Adipocyte (in vitro differentiated cells): Measurements from ENCODE around the gene TRDN.

Experiments used
- DNase-seq: peaks from one replicate; pipeline ENCODE4 v3.0.0-alpha.2; 2015; ENCODE audit warnings: low read depth
- H3K27me3 ChIP-seq: replicated peaks from 2 replicates; pipeline ENCODE4 v1.7.0; 2013; ENCODE audit warnings: mild to moderate bottlenecking, low read length, moderate library complexity; ENCODE audit not compliant: control insufficient read depth, insufficient read depth
- H3K36me3 ChIP-seq: 2 replicates; pipeline ENCODE4 v1.7.0; 2013; ENCODE audit warnings: low read length, mild to moderate bottlenecking, moderate library complexity; ENCODE audit not compliant: control insufficient read depth, insufficient read depth, severe bottlenecking
- H3K4me1 ChIP-seq: 2 replicates; pipeline ENCODE4 v1.7.0; 2013; ENCODE audit warnings: mild to moderate bottlenecking, low read length, moderate library complexity; ENCODE audit not compliant: control insufficient read depth, insufficient read depth
- H3K4me3 ChIP-seq: 2 replicates; pipeline ENCODE4 v1.7.0; 2013; ENCODE audit warnings: mild to moderate bottlenecking, low read length, moderate library complexity
- H3K9ac ChIP-seq: 2 replicates; pipeline ENCODE4 v1.7.0; 2013; ENCODE audit warnings: mild to moderate bottlenecking, low read length, moderate library complexity
- H3K9me3 ChIP-seq: 2 replicates; pipeline ENCODE4 v1.7.0; 2013; ENCODE audit warnings: mild to moderate bottlenecking, low read length, moderate library complexity; ENCODE audit not compliant: control insufficient read depth

TRDN gene

DNA sequence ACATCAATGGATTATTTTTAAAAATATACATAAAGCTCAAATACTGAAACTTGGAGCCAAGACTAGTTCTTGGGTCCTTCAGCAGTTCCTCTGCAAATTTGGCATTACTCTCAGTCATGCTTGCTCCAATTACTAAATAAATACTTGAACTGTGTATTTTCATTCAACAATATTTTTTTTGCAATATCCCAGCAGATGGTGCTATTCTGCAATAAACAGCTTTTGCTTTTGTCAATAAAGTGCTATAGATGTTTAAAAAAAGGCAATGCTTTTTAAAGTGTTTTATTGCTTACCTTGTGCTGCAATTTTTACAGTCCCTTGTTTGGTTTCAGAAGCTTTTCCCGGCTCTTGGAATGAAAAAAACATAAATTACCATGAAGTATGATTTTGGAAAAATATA lies 243.4 kb downstream of the TRDN start:
- Histone ChIP-seq H3K4me1 (no peaks in the 10 kb centered on the region), H3K9me3 (no peaks in the 10 kb centered on the region), H3K27me3 (no peaks in the 10 kb centered on the region), H3K36me3 (no peaks in the 10 kb centered on the region), H3K9ac (no peak overlapping the region), H3K4me3 (no peak overlapping the region)
- DNase-seq: peak; percentile 29

DNA sequence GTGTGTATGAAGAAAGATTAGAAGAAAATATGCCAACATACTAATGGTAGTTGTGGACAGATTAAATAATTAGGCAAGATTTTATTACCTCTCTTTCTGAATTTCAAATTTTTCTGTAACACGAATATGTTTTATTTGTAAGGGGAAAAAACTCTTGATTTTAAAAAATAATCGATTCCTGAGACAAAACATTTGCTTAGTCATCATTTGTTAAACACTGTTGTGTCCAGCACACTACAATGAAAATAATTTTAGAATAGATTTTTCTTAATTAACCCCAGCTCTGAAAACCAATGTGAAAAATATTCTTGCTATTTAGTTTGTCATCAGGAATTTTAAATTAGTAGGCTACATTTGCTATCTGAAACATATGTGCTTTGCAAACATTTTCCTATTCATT lies 253.0 kb downstream of the TRDN start:
- H3K27me3 ChIP-seq: no peaks in the 10 kb centered on the region
- no peaks in the 10 kb centered on the region for H3K36me3 ChIP-seq
- no peak overlapping the region for H3K9ac ChIP-seq
- H3K4me3 ChIP-seq: no peak overlapping the region
- no peaks in the 10 kb centered on the region for H3K9me3 ChIP-seq
- no peaks in the 10 kb centered on the region for H3K4me1 ChIP-seq
- no peak for DNase-seq

DNA sequence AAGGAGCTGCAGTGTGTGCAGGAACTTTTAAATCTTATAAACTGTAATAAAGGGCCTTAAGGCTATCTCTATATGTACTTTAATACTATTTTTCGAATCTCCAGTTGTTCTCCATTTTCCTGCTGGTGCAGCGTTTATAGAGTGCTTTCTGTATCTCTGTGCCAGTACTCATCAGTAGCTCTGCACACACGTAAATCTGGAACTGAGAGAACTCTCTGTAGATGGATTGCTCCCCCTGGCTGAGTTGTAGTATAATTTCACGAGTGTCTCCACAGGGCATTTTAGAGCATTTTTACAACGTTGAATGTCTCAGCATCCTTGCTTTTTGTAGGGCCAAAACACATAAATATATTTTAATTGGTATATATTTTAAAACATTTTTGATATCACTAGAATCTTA lies 256.5 kb downstream of the TRDN start:
- H3K36me3 ChIP-seq: no peaks in the 10 kb centered on the region
- H3K9ac ChIP-seq: no peak overlapping the region
- no peaks in the 10 kb centered on the region for H3K27me3 ChIP-seq
- H3K4me1 ChIP-seq: no peaks in the 10 kb centered on the region
- H3K9me3 ChIP-seq: no peaks in the 10 kb centered on the region
- peak; percentile 3 for DNase-seq
- H3K4me3 ChIP-seq: no peak overlapping the region

DNA sequence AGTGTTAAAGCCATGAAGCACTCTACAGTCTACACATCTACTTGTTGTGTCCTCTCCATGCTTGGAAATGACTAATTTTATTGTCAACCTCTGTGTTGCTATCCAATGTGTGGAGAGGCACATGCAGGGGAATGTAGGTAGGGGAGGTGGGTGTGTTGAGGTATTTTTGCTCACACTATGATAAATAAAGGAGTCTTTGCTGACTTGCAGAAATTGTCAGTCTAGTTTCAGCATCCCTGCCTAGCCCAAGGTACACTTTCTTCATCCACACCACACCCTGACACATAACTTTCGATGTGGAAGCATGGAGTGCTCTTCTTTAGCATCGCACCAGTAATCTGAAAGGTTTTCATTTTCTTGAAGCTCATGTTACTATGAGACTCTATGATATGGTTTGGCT lies 264.0 kb downstream of the TRDN start:
- no peaks in the 10 kb centered on the region for H3K27me3 ChIP-seq
- H3K9me3 ChIP-seq: no peaks in the 10 kb centered on the region
- H3K36me3 ChIP-seq: no peaks in the 10 kb centered on the region
- no peak for DNase-seq
- no peaks in the 10 kb centered on the region for H3K4me1 ChIP-seq
- no peak overlapping the region for H3K4me3 ChIP-seq
- H3K9ac ChIP-seq: no peak overlapping the region

DNA sequence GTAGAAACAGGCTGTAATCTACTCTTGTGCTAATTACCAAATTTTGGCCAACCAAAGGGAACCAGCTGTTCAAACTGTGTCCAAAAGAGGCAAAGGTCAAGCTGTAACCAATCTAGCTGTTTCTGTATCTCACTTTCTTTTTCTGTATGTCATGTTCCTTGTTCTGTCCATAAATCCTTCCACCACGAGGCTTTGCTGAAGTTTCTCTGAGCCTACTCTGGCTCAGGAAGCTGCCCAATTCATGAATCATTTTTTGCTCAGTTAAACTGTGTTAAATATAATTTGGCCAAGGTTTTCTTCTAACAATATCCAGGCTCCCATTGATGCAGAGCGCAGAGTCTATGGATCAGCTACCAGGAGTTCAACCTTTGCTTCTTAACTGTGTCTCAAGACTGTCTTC lies 272.8 kb downstream of the TRDN start:
- Histone ChIP-seq H3K36me3 (no peaks in the 10 kb centered on the region), H3K9me3 (no peaks in the 10 kb centered on the region), H3K4me1 (no peaks in the 10 kb centered on the region), H3K4me3 (no peak overlapping the region), H3K27me3 (no peaks in the 10 kb centered on the region), H3K9ac (no peak overlapping the region)
- no peak for DNase-seq

DNA sequence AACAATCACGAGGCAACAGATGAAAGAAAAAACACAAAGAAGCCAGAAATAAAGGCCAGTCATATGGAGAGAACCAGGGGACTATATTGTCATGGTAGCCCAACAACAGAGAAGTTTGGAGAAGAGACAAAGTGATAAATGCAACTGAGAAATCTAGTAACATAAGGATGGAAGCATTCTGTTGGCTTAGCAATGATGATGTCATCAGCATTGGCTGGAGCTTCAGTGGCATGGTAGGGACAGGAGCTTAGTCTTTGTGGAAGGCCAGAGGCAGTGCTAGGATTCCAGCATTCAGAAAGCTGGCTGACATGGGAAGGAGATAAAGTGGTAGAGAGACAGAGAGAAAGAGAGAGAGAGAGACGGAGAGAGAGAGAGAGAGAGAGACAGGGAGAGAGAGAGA lies 276.4 kb downstream of the TRDN start:
- H3K4me3 ChIP-seq: no peak overlapping the region
- H3K4me1 ChIP-seq: no peaks in the 10 kb centered on the region
- no peaks in the 10 kb centered on the region for H3K9me3 ChIP-seq
- H3K36me3 ChIP-seq: no peaks in the 10 kb centered on the region
- DNase-seq: no peak
- no peak overlapping the region for H3K9ac ChIP-seq
- no peaks in the 10 kb centered on the region for H3K27me3 ChIP-seq

DNA sequence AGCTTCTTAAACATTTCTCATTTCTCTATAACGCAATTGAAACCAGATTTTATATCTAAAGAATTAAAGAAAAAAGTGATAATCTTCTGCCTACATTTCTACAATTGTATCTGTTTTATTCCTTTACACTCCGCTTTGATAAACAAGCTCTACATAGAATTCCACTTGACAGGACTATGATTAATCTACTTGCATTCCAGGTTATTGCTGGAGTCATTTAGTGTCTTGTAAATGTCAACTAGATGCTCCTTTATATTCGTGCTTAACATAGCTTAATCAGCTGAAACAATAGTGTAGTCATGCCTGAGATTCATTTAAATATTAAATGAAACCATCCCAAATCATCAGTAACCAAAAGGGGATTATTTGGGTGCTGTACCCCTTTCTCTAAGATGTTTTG lies 284.0 kb downstream of the TRDN start:
- no peak overlapping the region for H3K4me3 ChIP-seq

DNA sequence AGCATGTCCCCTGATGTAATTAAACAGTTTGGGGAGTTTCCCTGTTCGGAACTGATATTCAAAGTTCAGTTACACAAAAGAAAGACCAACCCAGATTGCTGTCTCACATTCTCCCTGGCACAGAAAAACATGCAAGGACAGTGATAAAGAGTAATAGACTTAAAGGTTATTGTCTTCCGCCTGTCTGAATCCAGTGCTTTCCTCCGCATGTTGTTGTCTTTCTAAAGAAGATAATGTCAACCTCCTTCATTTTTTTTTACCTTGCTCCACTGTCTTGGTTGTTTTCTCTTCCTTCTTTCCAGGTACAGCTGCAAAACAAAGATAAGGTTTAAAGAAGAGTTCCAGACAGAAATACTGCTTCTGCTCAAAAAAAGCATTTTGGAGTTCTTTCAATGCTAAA lies 284.5 kb downstream of the TRDN start:
- no peaks in the 10 kb centered on the region for H3K4me1 ChIP-seq
- no peaks in the 10 kb centered on the region for H3K36me3 ChIP-seq
- H3K27me3 ChIP-seq: no peaks in the 10 kb centered on the region
- DNase-seq: no peak
- H3K9ac ChIP-seq: no peak overlapping the region
- no peak overlapping the region for H3K4me3 ChIP-seq
- no peaks in the 10 kb centered on the region for H3K9me3 ChIP-seq

More for the DNA sequence above, 284.0 kb downstream of the TRDN start:
- Histone ChIP-seq H3K4me1 (no peaks in the 10 kb centered on the region), H3K9ac (no peak overlapping the region), H3K27me3 (no peaks in the 10 kb centered on the region), H3K9me3 (no peaks in the 10 kb centered on the region), H3K36me3 (no peaks in the 10 kb centered on the region)
- DNase-seq: no peak

DNA sequence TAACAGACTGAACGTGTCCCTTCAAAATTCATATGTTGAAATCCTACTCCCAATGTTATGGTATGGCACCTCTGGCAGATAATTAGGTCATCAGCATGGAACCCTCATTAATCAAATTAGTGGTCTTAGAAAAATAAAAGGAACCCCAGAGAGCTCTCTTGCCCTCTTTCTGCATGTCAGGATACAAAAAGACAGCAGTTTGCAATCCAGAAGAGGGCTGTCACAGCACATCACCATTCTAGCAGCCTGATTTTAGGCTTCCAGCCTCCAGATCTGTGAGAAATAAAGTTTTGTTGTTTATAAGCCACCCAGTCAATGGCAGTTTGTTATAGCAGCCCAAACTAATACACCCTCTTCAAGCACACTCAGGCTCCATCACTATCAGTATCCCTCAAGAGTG lies 292.9 kb downstream of the TRDN start:
- Histone ChIP-seq H3K4me1 (no peaks in the 10 kb centered on the region), H3K4me3 (no peak overlapping the region), H3K9me3 (no peaks in the 10 kb centered on the region), H3K9ac (no peak overlapping the region), H3K27me3 (no peaks in the 10 kb centered on the region), H3K36me3 (no peaks in the 10 kb centered on the region)
- DNase-seq: no peak

DNA sequence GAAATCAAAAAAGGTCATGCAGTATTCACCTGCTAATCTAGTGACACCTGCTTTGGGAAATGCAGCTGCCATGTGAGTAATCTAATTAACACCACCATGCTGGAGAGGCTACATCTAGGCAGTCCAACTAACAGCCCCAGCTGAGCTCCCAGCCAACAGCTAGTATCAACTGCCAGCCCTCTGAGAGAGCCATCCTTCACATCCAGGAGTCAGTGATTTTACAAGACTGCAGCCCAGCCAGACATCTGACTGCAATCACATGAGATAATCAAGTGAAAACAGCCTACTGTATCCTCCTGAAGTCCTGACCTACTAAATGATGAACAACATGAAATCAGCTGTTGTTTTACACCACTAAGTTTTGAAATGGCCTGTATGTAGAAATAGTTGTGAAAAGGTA lies 298.4 kb downstream of the TRDN start:
- no peak overlapping the region for H3K4me3 ChIP-seq
- H3K9ac ChIP-seq: no peak overlapping the region
- no peaks in the 10 kb centered on the region for H3K9me3 ChIP-seq
- peaks cover 11% of the 10 kb centered on the region for H3K4me1 ChIP-seq
- H3K36me3 ChIP-seq: no peaks in the 10 kb centered on the region
- H3K27me3 ChIP-seq: no peaks in the 10 kb centered on the region
- DNase-seq: no peak

DNA sequence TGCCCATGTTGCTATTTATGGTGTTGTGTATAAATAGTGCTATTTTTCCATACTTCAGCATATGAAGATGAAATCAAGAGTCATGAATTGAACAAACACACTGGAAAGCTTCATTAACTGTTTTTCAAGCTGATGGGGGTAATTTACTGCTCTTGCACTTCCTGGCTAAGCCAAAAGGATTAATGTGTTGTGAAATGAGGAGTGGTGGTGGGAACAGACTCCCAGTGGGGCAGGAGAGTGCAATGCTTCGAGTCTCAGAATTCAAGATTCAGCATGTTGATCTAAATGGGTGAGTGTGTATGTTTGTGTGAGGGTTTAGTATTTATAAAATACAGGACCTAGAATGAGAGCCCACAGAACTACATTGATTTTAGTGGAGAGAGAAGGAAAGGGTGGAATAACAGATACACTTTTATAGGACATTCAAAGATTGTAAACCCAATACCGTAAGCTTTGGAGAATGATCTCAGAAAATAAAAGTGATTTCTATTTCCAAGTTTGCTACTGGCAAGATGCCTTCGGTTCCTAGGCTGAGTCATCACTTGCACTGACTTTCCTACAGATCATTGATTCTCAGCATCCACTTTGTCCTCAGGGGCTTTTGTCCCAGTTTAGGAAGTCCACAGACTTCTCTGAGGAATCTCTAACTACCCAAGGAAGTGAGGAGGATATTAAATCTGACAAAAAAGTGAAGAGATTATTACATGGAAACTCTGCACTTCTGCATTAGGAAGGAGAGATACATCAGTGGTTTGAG lies 303.6 kb downstream of the TRDN start:
- Histone ChIP-seq H3K27me3 (no peaks in the 10 kb centered on the region), H3K4me3 (peak overlapping the region; percentile 55), H3K4me1 (peaks cover 9% of the 10 kb centered on the region), H3K36me3 (no peaks in the 10 kb centered on the region), H3K9me3 (no peaks in the 10 kb centered on the region), H3K9ac (no peak overlapping the region)
- no peak for DNase-seq

DNA sequence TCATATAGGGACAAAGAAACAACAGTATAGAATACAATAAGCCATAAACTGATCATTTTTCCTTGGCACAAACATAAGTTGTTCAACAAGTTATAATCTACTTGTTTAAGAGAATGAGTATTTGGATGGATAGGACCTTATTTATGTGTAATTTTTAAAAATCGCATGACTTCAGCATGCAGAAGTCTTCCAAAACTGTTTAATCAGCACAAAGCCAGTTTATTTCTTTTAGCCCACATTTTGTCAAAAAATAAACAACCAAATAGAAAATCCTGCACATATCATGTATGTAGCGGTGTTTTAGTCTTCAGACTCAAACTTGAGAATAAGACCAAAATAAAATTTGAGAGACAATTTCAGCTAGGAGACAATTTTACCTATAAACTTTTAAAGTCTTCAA lies 304.7 kb downstream of the TRDN start:
- H3K27me3 ChIP-seq: no peaks in the 10 kb centered on the region

More for the DNA sequence above, 304.7 kb downstream of the TRDN start:
- Histone ChIP-seq H3K4me3 (no peak overlapping the region), H3K36me3 (no peaks in the 10 kb centered on the region), H3K9ac (no peak overlapping the region), H3K4me1 (peaks cover 7% of the 10 kb centered on the region), H3K9me3 (no peaks in the 10 kb centered on the region)
- no peak for DNase-seq
